Right forelimb (tissue), 1 donor: ENCODE results near the gene EEF1G.
"Not testable (repeated sequence)": the region's sequence is repeated elsewhere in the genome, so short reads cannot be mapped to it uniquely, and the experiment has no call there.

Experiments
- DNase-seq: peaks from one replicate; pipeline ENCODE4 v3.0.0-alpha.2; 2018

The EEF1G gene

GRCh38 chr11:62603072-62603408 lies 29.3 kb upstream of the EEF1G start:
- no peak for DNase-seq

GRCh38 chr11:62602141-62603071 lies 28.7 kb upstream of the EEF1G start:
- DNase-seq, result peak; percentile 87

- DNase-seq, result peak; percentile 100
Measured at GRCh38 chr11:62601372-62602140, 27.9 kb upstream of the EEF1G start, which contains the start of gene MTA2. Gene MTA2 (minus strand): TSS chr11:62601865. CDS start chr11:62601450, 415 bp downstream.

DNA sequence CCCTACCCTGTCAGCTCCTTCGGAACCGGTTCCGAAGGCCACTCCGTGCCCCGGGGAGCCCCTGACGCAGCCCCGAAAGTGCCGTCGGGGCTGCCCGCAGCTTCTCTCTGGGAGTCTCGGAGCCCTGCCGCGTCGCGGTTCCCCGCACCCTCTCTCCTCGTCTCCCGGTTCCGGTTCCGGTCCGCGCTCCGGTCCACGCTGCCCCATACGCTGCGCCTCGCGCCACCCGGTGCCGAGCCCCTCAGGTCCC lies 27.4 kb upstream of the EEF1G start:
- DNase-seq, result no peak

DNA sequence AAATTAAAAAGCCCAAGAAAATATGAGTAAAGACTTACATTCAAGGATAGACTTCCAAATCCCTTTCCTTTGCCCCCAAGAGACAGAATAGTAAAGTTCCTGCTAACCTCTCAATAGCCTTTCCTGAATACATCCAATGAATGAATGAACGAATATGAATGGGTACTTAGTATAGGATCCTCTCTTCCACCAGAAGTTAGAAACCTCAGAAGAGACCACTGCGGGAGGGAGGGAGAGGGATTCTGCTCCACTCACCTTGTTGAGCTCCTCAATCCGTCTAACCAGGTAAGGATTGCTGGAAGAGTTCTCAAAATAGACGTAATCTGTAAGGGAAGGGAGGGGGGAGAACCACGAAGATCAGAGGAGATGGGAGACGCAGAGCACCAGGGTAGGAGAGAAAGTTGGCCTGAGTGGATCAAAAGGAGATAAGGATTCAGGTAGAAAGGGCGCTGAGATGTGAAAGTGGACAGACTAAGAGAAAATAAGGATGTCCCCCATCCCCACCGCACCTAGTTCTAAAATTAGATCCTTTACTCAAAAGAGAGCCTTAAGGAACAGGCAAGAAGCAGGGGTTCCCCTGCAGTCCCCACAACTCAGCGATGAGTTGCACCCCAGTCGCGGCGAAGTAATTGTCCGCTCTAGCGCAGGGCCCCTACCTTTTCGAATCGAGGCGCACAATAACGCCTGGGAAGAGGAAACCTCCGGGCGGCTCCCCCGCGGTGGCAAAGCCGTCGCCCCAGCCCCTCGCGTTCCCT lies 26.9 kb upstream of the EEF1G start:
- no peak for DNase-seq

DNA sequence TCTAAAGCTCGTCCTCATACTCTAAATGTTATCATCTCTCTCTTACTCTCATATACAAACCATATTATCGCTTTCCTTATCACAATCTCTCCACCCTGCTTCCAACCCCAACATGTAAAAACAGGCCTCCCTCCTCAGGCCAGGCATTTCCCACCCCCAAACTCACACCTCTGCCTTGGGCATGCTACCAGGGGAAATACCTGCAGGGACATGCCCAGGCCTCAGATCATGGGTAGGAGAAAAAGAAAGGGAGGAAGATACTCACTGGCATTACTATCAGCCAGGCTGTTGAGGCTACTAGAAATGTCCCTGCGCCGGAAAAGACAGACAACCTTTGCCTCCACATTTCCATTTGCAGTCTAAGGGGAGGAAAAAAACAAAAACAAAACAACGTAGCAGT lies 26.2 kb upstream of the EEF1G start:
- no peak for DNase-seq

- DNase-seq, result peak; percentile 92
Measured at GRCh38 chr11:62599069-62599696, 25.5 kb upstream of the EEF1G start.

- no peak for DNase-seq
Measured at GRCh38 chr11:62595124-62595523, 21.4 kb upstream of the EEF1G start.

DNA sequence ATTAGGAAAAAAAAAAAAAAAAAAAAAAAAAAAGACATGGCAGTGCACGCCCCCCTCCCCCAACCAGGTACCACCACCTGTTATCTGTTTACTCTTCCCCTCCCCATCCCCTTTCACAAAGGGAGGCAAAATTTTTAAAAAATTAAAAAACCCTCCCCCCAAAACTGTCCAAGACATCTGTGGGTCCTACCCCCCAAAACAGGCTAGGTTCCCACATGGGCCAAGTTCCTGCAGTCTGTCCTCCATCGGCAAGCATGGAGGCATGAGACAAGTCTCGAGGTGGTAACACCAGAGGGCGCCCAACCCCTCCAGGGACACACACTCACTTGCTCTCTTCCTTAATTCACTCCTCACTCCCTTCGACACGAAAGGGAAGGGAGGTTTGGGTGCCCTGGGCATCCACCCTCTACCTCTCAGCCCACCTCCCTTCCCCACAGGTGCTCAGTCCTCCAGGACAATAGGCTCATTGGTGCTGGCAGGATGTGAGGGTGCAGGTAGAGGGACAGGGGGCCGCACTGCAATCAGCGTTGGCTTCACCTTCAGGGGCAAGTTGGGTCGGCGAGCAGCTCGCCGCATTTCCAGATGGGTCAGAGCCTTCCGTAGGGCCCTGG lies 19.8 kb upstream of the EEF1G start:
- DNase-seq, result peak; percentile 67

DNA sequence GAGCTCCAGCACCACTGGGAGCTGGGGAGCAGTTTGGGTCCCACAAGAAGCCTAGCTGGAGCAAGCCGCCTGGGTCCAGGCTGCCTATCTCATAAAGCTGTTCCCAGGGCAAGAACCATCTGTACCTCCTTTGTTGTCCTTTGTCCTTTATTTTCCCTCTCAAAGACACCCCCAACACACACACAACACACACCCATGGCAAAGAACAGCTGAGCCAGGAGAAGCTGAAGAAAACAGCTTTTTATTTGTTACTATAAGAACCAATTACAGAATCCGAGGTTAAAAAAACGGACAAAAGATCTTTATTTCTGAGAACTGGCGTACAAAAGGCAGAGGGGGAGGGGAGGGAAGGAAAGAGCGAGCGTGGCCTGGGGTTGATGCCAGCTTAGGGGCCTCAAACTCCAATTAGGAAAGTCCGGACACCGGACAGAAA lies 19.3 kb upstream of the EEF1G start:
- DNase-seq, result no peak

DNA sequence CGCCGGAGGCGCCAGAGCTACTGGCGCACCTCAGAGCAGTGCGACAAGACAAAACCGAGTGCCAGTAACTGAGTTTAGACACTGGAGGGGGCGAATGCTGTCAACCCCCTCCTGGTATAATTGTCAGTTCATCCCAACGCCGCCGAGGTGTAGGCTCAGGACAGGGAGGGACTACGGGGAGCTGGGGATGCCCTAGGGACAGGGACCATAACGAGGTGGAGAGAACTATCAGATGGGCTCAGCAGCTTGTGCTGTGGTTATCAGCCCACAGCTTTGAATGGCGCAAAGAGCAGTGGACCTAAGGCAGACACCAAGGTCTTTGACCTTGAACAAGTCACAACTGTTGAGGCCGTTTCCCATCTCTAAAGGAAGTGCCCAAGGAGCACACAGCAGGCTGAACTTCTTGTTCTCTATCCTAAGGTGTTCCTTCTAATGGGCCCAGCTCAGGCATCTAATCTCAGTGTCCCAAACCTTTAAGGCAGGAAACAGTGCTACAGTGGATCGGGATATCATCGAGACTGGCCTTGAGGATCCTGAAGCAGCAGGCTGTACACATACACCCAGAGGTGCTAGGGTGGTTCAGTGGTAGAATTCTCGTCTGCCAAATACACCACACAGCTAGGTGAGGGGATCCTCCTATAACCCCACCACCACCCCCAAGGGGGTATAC lies 18.6 kb upstream of the EEF1G start:
- DNase-seq, result no peak

GRCh38 chr11:62591448-62592145 lies 17.9 kb upstream of the EEF1G start, which contains the start of gene TUT1:
Gene TUT1 (minus strand): TSS chr11:62591523. CDS start chr11:62591485, 38 bp downstream.
- peak; percentile 97 for DNase-seq

- no peak for DNase-seq
Measured at GRCh38 chr11:62588966-62589637, 15.4 kb upstream of the EEF1G start.

GRCh38 chr11:62585356-62585755 lies 11.7 kb upstream of the EEF1G start:
- not testable (repeated sequence) for DNase-seq

DNA sequence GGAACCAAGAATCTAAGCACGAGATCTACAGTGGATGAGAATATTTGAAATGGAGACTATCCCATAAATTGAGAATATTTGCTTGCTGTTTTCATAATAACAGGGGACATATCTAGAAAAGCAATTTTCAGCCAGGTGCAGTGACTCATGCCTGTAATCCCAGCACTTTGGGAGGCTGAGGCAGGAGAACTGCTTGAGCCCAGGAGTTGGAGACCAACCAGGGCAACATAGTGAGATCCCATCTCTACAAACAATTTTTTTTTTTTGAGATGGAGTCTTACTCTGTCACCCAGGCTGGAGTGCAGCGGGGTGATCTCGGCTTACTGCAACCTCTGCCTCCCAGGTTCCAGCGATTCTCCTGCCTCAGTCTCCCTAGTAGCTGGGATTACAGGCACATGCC lies 8.0 kb upstream of the EEF1G start:
- DNase-seq, result not testable (repeated sequence)

DNA sequence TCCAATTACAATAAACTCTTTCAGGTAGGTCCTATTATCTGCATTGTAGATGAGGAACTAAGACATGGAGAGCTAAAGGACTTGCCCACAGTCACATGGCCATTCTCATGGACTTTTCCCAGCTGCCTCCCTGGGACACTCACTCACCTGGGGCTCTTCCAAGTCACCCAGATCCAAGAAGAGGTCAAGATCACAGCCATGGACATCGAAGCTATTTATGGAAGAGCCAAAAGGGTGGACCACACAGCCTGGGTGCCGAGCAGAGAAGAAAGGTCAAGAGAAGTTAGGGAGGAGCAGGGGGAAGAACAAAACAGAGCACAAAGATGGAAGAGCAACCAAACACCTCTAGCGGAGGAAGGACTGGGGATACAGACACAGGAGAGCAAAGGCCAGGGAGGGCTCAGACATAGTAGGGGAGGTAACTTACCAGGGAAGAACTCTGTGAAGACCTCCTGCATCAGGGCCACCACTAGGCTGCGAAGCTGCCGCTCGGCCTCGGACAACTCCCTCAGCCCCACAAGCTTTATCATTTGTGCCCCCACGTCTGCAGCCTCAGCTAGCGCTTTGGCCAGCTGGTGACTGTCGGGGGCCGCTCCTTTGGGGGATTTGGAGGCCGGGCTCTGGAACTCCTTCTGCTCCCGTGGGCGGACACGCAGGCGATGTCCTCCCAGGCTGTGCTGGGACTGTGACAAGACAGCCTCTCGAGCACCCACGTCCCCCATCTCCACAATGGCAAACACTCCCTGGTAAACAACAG lies 7.4 kb upstream of the EEF1G start:
- no peak for DNase-seq

- DNase-seq, result no peak
Measured at GRCh38 chr11:62579252-62579651, 5.6 kb upstream of the EEF1G start.

GRCh38 chr11:62578541-62578940 lies 4.8 kb upstream of the EEF1G start:
- no peak for DNase-seq

DNA sequence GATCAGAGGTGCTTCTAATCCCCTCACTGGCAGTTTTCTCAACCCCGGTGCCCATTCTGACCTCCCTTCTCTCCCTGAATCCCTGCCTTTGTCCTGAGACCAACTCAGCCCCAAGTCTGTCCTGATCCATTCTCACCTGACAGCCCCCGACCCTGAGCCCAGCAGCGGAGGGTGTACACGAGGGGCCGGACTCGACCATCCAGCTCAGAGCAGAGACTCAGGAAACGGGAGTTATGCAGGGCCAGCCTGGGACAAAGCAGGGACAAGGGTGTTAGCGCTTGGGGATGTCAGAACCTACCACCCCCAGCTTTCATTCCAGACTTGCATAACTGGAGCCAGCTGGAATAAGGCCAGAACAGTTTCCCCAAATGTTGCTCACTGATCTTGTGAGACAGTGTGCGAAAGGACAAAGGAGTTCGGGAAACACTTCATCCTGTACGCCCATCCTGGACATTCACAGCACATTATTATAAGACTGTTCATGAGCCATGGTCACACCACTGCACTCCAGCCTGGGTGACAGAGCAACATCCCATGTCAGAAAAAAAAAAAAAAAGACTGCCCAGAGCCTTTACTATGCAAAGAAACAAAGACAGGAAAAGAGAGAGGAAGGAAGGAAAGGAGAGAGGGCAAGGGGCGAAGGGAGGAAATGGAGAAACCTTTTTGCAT lies 3.5 kb upstream of the EEF1G start:
- DNase-seq, result no peak
